B cell (primary cell): Measurements from ENCODE around the gene ZNF609. TPM values are rescaled to one million over a fixed set of nuclear protein-coding genes. Genes with fewer than 3 reads are reported as not detected.

ENCODE experiments used
- ATAC-seq: fragments of 200-7000 bp; cut with Tn5 transposase; one replicate; pipeline ENCODE4 v1.10.0; 2021; ENCODE audit warnings: low read depth, mild to moderate bottlenecking, moderate number of reproducible peaks, moderate library complexity
- CTCF ChIA-PET: fragments of 350-600 bp; sonication (Branson Sonifier 250); formaldehyde crosslinking; loops from one replicate; lab custom pipeline; 2021; ENCODE audit warnings: antibody characterized with exemption, inconsistent platforms; lab: Charles Lee
- POLR2A ChIA-PET: fragments of 350-600 bp; sonication (Branson Sonifier 250); formaldehyde crosslinking; loops from one replicate; lab custom pipeline; 2021; ENCODE audit warnings: antibody characterized with exemption; lab: Charles Lee
- DNase-seq: peaks from one replicate; pipeline ENCODE4 v3.0.0; 2013
- H2AFZ ChIP-seq: 2 replicates; pipeline ENCODE4 v1.6.1; 2012; ENCODE audit warnings: mild to moderate bottlenecking, low read depth, low read length; ENCODE audit not compliant: insufficient read depth, poor library complexity, severe bottlenecking
- H3K27ac ChIP-seq, 2 donors: 1 replicate in 1 of 2; 2 replicates in 1 of 2; pipeline ENCODE4 v1.5.1; 2012 to 2013; ENCODE audit warnings: low read length in 2 of 2, mild to moderate bottlenecking in 2 of 2, moderate library complexity in 1 of 2
- H3K27me3 ChIP-seq, 4 experiments: fragments of 200-600 bp in 1 of 4; sonication (generic) in 1 of 4; replicated peaks in 1 of 4; 1 replicate in 2 of 4; 2 replicates in 2 of 4; pipeline versions ENCODE4 v1.6.1 to v1.7.0; 2013 to 2016; ENCODE audit warnings: low read length in 3 of 4, mild to moderate bottlenecking in 2 of 4, mixed read lengths in 1 of 4, moderate library complexity in 1 of 4; ENCODE audit not compliant: insufficient read depth in 4 of 4, control insufficient read depth in 3 of 4; ENCODE audit errors: control extremely low read depth in 1 of 4
- H3K36me3 ChIP-seq, 2 experiments: replicated peaks in 1 of 2; 1 replicate in 1 of 2; 2 replicates in 1 of 2; pipeline versions ENCODE4 v1.6.1 to v1.7.1; 2013; ENCODE audit warnings: low read length in 1 of 2; ENCODE audit not compliant: insufficient read depth in 2 of 2, control insufficient read depth in 1 of 2; ENCODE audit errors: control extremely low read depth in 1 of 2, extremely low read depth in 1 of 2
- H3K4me1 ChIP-seq, 2 donors: fragments of 200-600 bp in 1 of 2; sonication (generic) in 1 of 2; 1 replicate in 1 of 2; 2 replicates in 1 of 2; pipeline versions ENCODE4 v1.5.1 to v1.6.1; 2013 to 2017; ENCODE audit warnings: low read length in 2 of 2; ENCODE audit not compliant: control insufficient read depth in 2 of 2, insufficient read depth in 2 of 2
- H3K4me2 ChIP-seq: replicated peaks from 2 replicates; pipeline ENCODE3; 2012; ENCODE audit warnings: mild to moderate bottlenecking, low read depth, low read length; ENCODE audit not compliant: poor library complexity, severe bottlenecking
- H3K4me3 ChIP-seq, 5 experiments: fragments of 200-600 bp in 1 of 5; sonication (generic) in 1 of 5; 1 replicate in 3 of 5; 2 replicates in 2 of 5; pipeline versions ENCODE4 v1.5.1 to v1.7.0; 2011 to 2016; ENCODE audit warnings: low read length in 4 of 5, mild to moderate bottlenecking in 4 of 5, low read depth in 2 of 5, control low read depth in 1 of 5, moderate library complexity in 1 of 5; ENCODE audit not compliant: insufficient read depth in 1 of 5; ENCODE audit errors: control extremely low read depth in 1 of 5, extremely low read depth in 1 of 5
- H3K79me2 ChIP-seq: fragments of 200-600 bp; sonication (generic); one replicate; pipeline ENCODE4 v1.6.0; 2016; ENCODE audit warnings: low read length; ENCODE audit not compliant: control insufficient read depth, insufficient read depth
- H3K9ac ChIP-seq: fragments of 200-600 bp; sonication (generic); 2 replicates; pipeline ENCODE4 v1.6.1; 2017; ENCODE audit warnings: mild to moderate bottlenecking, low read length, moderate library complexity
- H3K9me3 ChIP-seq, 3 donors: one replicate each; pipeline versions ENCODE4 v1.6.1 to v1.7.1; 2013; ENCODE audit warnings: low read length in 2 of 3; ENCODE audit not compliant: control insufficient read depth in 2 of 3, insufficient read depth in 1 of 3; ENCODE audit errors: control extremely low read depth in 1 of 3
- H4K20me1 ChIP-seq: 2 replicates; pipeline ENCODE4 v1.6.0; 2012; ENCODE audit warnings: mild to moderate bottlenecking, low read length; ENCODE audit not compliant: insufficient read depth, control insufficient read depth, poor library complexity, severe bottlenecking
- H3K27ac Mint-ChIP-seq: one replicate; pipeline ENCODE4 v1.8.0; 2021; ENCODE audit warnings: mixed read lengths
- H3K27me3 Mint-ChIP-seq: one replicate; pipeline ENCODE4 v1.8.0; 2021; ENCODE audit warnings: mixed read lengths
- H3K4me1 Mint-ChIP-seq: one replicate; pipeline ENCODE4 v1.8.0; 2021; ENCODE audit warnings: mixed read lengths
- H3K4me3 Mint-ChIP-seq: one replicate; pipeline ENCODE4 v1.8.0; 2021; ENCODE audit warnings: mixed read lengths
- H3K9me3 Mint-ChIP-seq: one replicate; pipeline ENCODE4 v1.8.0; 2022; ENCODE audit warnings: mixed read lengths; ENCODE audit not compliant: insufficient read depth
- CTCF ChIP-seq: fragments of 200-600 bp; IDR thresholded peaks from one replicate; pipeline ENCODE4 v1.8.0; 2022; ENCODE audit warnings: antibody characterized with exemption, mild to moderate bottlenecking
- EZH2 ChIP-seq: IDR thresholded peaks from 2 replicates; pipeline ENCODE4 v1.6.1; 2012; ENCODE audit warnings: borderline replicate concordance, low read depth, mild to moderate bottlenecking, moderate library complexity, low read length; ENCODE audit not compliant: insufficient read depth, poor library complexity, severe bottlenecking
- WGBS: methylation state at CpG from one replicate; pipeline ENCODE4 v1.1.5; 2013; ENCODE audit warnings: missing lambda C conversion rate; ENCODE audit not compliant: insufficient coverage; 5-methylcytosine and 5-hydroxymethylcytosine counted together
- intact Hi-C: fragments of 100-400 bp; cut with micrococcal nuclease; formaldehyde crosslinking; loops from one replicate; pipeline ENCODE4 v1.10.0; 2022
- polyA plus RNA-seq: library from polyadenylated mRNA; depleted of rRNA; stranded (reverse); fragments of >200 nt; gene quantifications from 2 replicates; pipeline ENCODE4 v1.2.3, GENCODE V29; 2012
- total RNA-seq, 2 donors: library from RNA; stranded (reverse); fragments of 120-200 nt in 1 of 2; gene quantifications; 1 replicate in 1 of 2; 2 replicates in 1 of 2; pipeline versions ENCODE4 v1.2.3 to v1.2.4, GENCODE V29; 2013 to 2022

ZNF609 gene
- total and polyA plus RNA-seq, 2 donors (not counting 1 experiment from before 2014, with no cell fraction given), result 5.8 to 32.9 TPM

GRCh38 chr15:64535460-64536243 is 75.3 kb downstream of the ZNF609 start:
- ChIA-PET CTCF (no interaction called here), POLR2A (interaction anchor here (0.5 kb wide), 1 partner anchor 106 kb away, joined by 4 read pairs; no protein-coding TSS in a partner anchor)
- Histone ChIP-seq H3K36me3 (peaks cover 0 to 2% of the 10 kb centered on the region in 2 experiments), H3K9me3 (no peaks in the 10 kb centered on the region), H3K79me2 (peaks cover 65% of the 10 kb centered on the region), H3K9ac (no peak overlapping the region), H3K27ac (no peak overlapping the region), H4K20me1 (peaks cover 10% of the 10 kb centered on the region), H3K27me3 (no peaks in the 10 kb centered on the region), H3K4me3 (no peak overlapping the region), H2AFZ (no peak overlapping the region), H3K4me1 (peaks cover 4 to 6% of the 10 kb centered on the region in 2 donors), H3K4me2 (no peak overlapping the region)
- ATAC-seq (no peak), DNase-seq (no peak)
- intact Hi-C loops, result no loop called here
- peak overlapping the region; percentile 2 for H3K27ac Mint-ChIP-seq
- WGBS, result no CpG with 5 or more reads among the region's 4 CpGs
- H3K4me1 Mint-ChIP-seq, result peaks cover 23% of the 10 kb centered on the region
- H3K9me3 Mint-ChIP-seq, result no peaks in the 10 kb centered on the region
- no peaks in the 10 kb centered on the region for H3K27me3 Mint-ChIP-seq
- TF ChIP-seq EZH2 (no peak), CTCF (no peak)
- H3K4me3 Mint-ChIP-seq, result peak overlapping the region; percentile 13

GRCh38 chr15:64536244-64536836 is 76.0 kb downstream of the ZNF609 start:
- H3K4me2 ChIP-seq, result no peak overlapping the region
- H3K9ac ChIP-seq, result no peak overlapping the region
- H3K4me3 ChIP-seq, result no peak overlapping the region
- intact Hi-C loops, result no loop called here
- ATAC-seq (no peak), DNase-seq (no peak)
- no peaks in the 10 kb centered on the region for H3K9me3 ChIP-seq
- H4K20me1 ChIP-seq, result peaks cover 10% of the 10 kb centered on the region
- H3K4me1 ChIP-seq, result peaks cover 4 to 6% of the 10 kb centered on the region in 2 donors
- TF ChIP-seq EZH2 (no peak), CTCF (no peak)
- H3K9me3 Mint-ChIP-seq, result no peaks in the 10 kb centered on the region
- H3K27ac ChIP-seq, result no peak overlapping the region
- ChIA-PET POLR2A (interaction anchor here (0.5 kb wide), 1 partner anchor 106 kb away, joined by 4 read pairs; no protein-coding TSS in a partner anchor), CTCF (no interaction called here)
- H2AFZ ChIP-seq, result no peak overlapping the region
- no peak overlapping the region for H3K4me3 Mint-ChIP-seq
- H3K27me3 ChIP-seq, result no peaks in the 10 kb centered on the region
- H3K79me2 ChIP-seq, result peaks cover 63% of the 10 kb centered on the region
- WGBS, result 83% methylated on average over 3 of the region's 6 CpGs
- no peak overlapping the region for H3K27ac Mint-ChIP-seq
- no peaks in the 10 kb centered on the region for H3K27me3 Mint-ChIP-seq
- peaks cover 23% of the 10 kb centered on the region for H3K4me1 Mint-ChIP-seq
- H3K36me3 ChIP-seq, result no peaks in the 10 kb centered on the region
